Adrenal gland (tissue), 12 donors: ENCODE measurements around the gene KLHL21. TPM values are rescaled to one million over a fixed set of nuclear protein-coding genes. Genes with fewer than 3 reads are reported as not detected.

Source experiments
- DNase-seq, 7 donors: peaks; one replicate each; pipeline ENCODE4 v3.0.0-alpha.2; 2019 to 2020
- H3K27ac ChIP-seq, 5 donors: fragments of 200-600 bp; sonication (generic) in 4 of 5; 1 replicate in 3 of 5; 2 replicates in 2 of 5; pipeline versions ENCODE4 v1.5.1 to v1.8.0; 2016 to 2020; ENCODE audit warnings: mild to moderate bottlenecking in 1 of 5
- H3K27me3 ChIP-seq: fragments of 200-600 bp; 2 replicates; pipeline ENCODE4 v1.8.0; 2021
- H3K36me3 ChIP-seq, 2 donors: fragments of 200-600 bp; replicated peaks in 1 of 2; 1 replicate in 1 of 2; 2 replicates in 1 of 2; pipeline versions ENCODE4 v1.5.1 to v1.8.0; 2018 to 2022
- H3K4me1 ChIP-seq, 2 donors: fragments of 200-600 bp; replicated peaks in 1 of 2; 1 replicate in 1 of 2; 2 replicates in 1 of 2; pipeline versions ENCODE4 v1.5.1 to v1.8.0; 2018 to 2021
- H3K4me3 ChIP-seq, 4 donors: fragments of 200-600 bp; sonication (generic) in 3 of 4; one replicate each; pipeline ENCODE4 v1.5.1; 2016 to 2018
- H3K9me3 ChIP-seq, 3 donors: fragments of 200-600 bp; sonication (generic) in 1 of 3; replicated peaks in 1 of 3; 1 replicate in 2 of 3; 2 replicates in 1 of 3; pipeline versions ENCODE4 v1.5.1 to v1.8.0; 2016 to 2021
- CTCF ChIP-seq, 6 experiments: fragments of 450-650 bp in 4 of 6; fragments of 200-600 bp in 2 of 6; sonication (generic) in 1 of 6; IDR thresholded peaks; 1 replicate in 5 of 6; 2 replicates in 1 of 6; pipeline versions ENCODE4 v1.5.1 to v1.8.0; 2016 to 2021; ENCODE audit warnings: antibody characterized with exemption in 6 of 6, mild to moderate bottlenecking in 2 of 6, moderate library complexity in 1 of 6
- POLR2A ChIP-seq, 2 donors: fragments of 450-650 bp; IDR thresholded peaks; one replicate each; pipeline ENCODE4 v1.6.1; 2017; ENCODE audit warnings: antibody characterized with exemption in 2 of 2, mild to moderate bottlenecking in 2 of 2, moderate library complexity in 1 of 2
- WGBS, 4 donors: extraction: QIAGEN DNeasy Blood & Tissue Kit in 2 of 4; methylation state at CpG; one replicate each; pipeline versions ENCODE4 v1.1.5 to v1.1.7; 2013 to 2017; 5-methylcytosine and 5-hydroxymethylcytosine counted together
- intact Hi-C, 2 donors: fragments of 100-400 bp; cut with DNase I; formaldehyde crosslinking; loops; one replicate each; pipeline versions ENCODE4 v1.14.1 to v1.15.0; 2022 to 2023
- polyA plus RNA-seq, 3 donors: library from polyadenylated mRNA; stranded (reverse); fragments of 200-250 nt in 2 of 3; fragments of 350-450 nt in 1 of 3; fragmentation: Illumina TruSeq in 1 of 3; extraction: RNeasy Lipid Tissue Mini Kit (QIAGEN cat#74804) in 1 of 3; gene quantifications; one replicate each; pipeline ENCODE4 v1.2.3, GENCODE V29; 2013 to 2014
- total RNA-seq, 9 donors: library from RNA; depleted of rRNA in 4 of 9; stranded (reverse); fragments of >200 nt in 4 of 9; fragments of 120-200 nt in 1 of 9; fragmentation: NEBNext Ultra II Directional in 1 of 9; extraction: Animal tissue kit (Norgen Biotek cat#: 25700) in 1 of 9; gene quantifications; one replicate each; pipeline versions ENCODE4 v1.1.0 to v1.2.4, GENCODE V29; 2013 to 2023
- donor health status: healthy with polysubstance abuse.
- donor health status: Bipolar disorder and iron deficiency.
- donor health status: DM: yes; HTN: yes; CAD: no.
- donor health status: DM: no; HTN: no; CAD: no.
- donor health status: DM: no; HTN: no; CAD: no.
- donor health status: DM: yes; HTN: yes; CAD: no.

Gene KLHL21
- total and polyA plus RNA-seq, 12 donors: 11.7 to 108 (median 35.9) TPM

- DNase-seq: no peak
Observed at GRCh38 chr1:6592865-6593593, 9.6 kb downstream of the KLHL21 start.

GRCh38 chr1:6592441-6592840 lies 10.2 kb downstream of the KLHL21 start:
- Histone ChIP-seq H3K4me3 (no peak overlapping the region), H3K9me3 (no peaks in the 10 kb centered on the region), H3K27ac (no peak overlapping the region), H3K4me1 (peaks cover 20 to 31% of the 10 kb centered on the region in 2 donors), H3K27me3 (no peaks in the 10 kb centered on the region), H3K36me3 (peaks cover 0 to 90% of the 10 kb centered on the region in 2 donors)
- TF ChIP-seq CTCF (IDR thresholded peaks at IDR 0.05) (no peak), POLR2A (IDR thresholded peaks at IDR 0.05) (no peak)
- 56 to 93% (median 61%) methylated on average over 4 to 5 of the region's 5 CpGs for WGBS, 4 donors
- intact Hi-C loops: no loop called here
- DNase-seq: no peak

More at GRCh38 chr1:6592865-6593593, 9.6 kb downstream of the KLHL21 start:
- 87 to 93% (median 92%) methylated on average over 27 to 38 of the region's 38 CpGs for WGBS, 4 donors
- intact Hi-C loops: no loop called here
- no peaks in the 10 kb centered on the region for H3K27me3 ChIP-seq
- peaks cover 0 to 94% of the 10 kb centered on the region in 2 donors for H3K36me3 ChIP-seq
- no peaks in the 10 kb centered on the region for H3K9me3 ChIP-seq
- H3K4me1 ChIP-seq: peaks cover 24 to 31% of the 10 kb centered on the region in 2 donors
- H3K4me3 ChIP-seq: no peak overlapping the region
- no peak overlapping the region for H3K27ac ChIP-seq
- TF ChIP-seq POLR2A (IDR thresholded peaks at IDR 0.05) (no peak), CTCF (IDR thresholded peaks at IDR 0.05) (no peak)

- DNase-seq: peak in 1 of 7 donors; percentile 45
- H3K27me3 ChIP-seq: no peaks in the 10 kb centered on the region
- peaks cover 0 to 82% of the 10 kb centered on the region in 2 donors for H3K36me3 ChIP-seq
- intact Hi-C loops: no loop called here
- H3K4me1 ChIP-seq: peaks cover 12 to 31% of the 10 kb centered on the region in 2 donors
- no peak overlapping the region for H3K27ac ChIP-seq
- 71 to 83% (median 76%) methylated on average over 1 to 6 of the region's 6 CpGs for WGBS, 4 donors
- no peak for TF ChIP-seq POLR2A (IDR thresholded peaks at IDR 0.05)
- TF ChIP-seq CTCF (IDR thresholded peaks at IDR 0.05): no peak
- H3K4me3 ChIP-seq: no peak overlapping the region
- no peaks in the 10 kb centered on the region for H3K9me3 ChIP-seq
Observed at GRCh38 chr1:6591644-6592043, 11.0 kb downstream of the KLHL21 start.

GRCh38 chr1:6591222-6591621 lies 11.4 kb downstream of the KLHL21 start:
- H3K4me3 ChIP-seq: no peak overlapping the region
- 69 to 77% (median 72%) methylated on average over 7 to 13 of the region's 13 CpGs for WGBS, 4 donors

More at GRCh38 chr1:6591222-6591621, 11.4 kb downstream of the KLHL21 start:
- peak in 1 of 7 donors; percentile 59 for DNase-seq
- intact Hi-C loops: no loop called here
- Histone ChIP-seq H3K9me3 (no peaks in the 10 kb centered on the region), H3K4me1 (peaks cover 12 to 32% of the 10 kb centered on the region in 2 donors), H3K27ac (no peak overlapping the region), H3K27me3 (no peaks in the 10 kb centered on the region), H3K36me3 (peaks cover 0 to 78% of the 10 kb centered on the region in 2 donors)
- TF ChIP-seq CTCF (IDR thresholded peaks at IDR 0.05) (no peak), POLR2A (IDR thresholded peaks at IDR 0.05) (no peak)
